Measurements from ENCODE around the gene TIE1. TPM values are rescaled to one million over a fixed set of nuclear protein-coding genes. Genes with fewer than 3 reads are reported as not detected.
A peak's percentile ranks its signal among the peaks of the same experiment; 100 is the strongest.

TIE1 gene
- total and polyA plus RNA-seq, 9 of the 15 experiments (the other 6 are each of a cell fraction or from before 2014, with no cell fraction given): 0.07 to 0.49 (median 0.14) TPM; not detected in 4

- TF ChIP-seq DPF2 (IDR thresholded peaks at IDR 0.05) (peak; percentile 91), SMARCA4 (IDR thresholded peaks at IDR 0.05) (peak; percentile 89), GATAD2A (IDR thresholded peaks at IDR 0.05) (0 out of 2 replicates have a peak, but pooled peaks have one; percentile 44), SLC30A9 (CRISPR knock-in tag; IDR thresholded peaks at IDR 0.05) (no peak), ZNF75A (CRISPR knock-in tag; IDR thresholded peaks at IDR 0.05) (no peak), SMAD4 (CRISPR knock-in tag; conservative IDR thresholded peaks at IDR 0.05) (no peak), ZBTB7A (IDR thresholded peaks at IDR 0.05; ENCODE audit: borderline replicate concordance, control insufficient read depth, low read depth, low read length) (peak; percentile 87), KDM1A (IDR thresholded peaks at IDR 0.05) (peak; percentile 62 to 63; a peak in 2 of 4 replicates), USF1 (CRISPR knock-in tag; IDR thresholded peaks at IDR 0.05) (peak; percentile 35; the same call in 1 of the 2 replicates), ZNF197 (CRISPR knock-in tag; IDR thresholded peaks at IDR 0.05; ENCODE audit: low read depth) (no peak), SRSF3 (IDR thresholded peaks at IDR 0.05; ENCODE audit: insufficient read depth, low read length) (no peak), STAT5A (IDR thresholded peaks at IDR 0.05; ENCODE audit: borderline replicate concordance, low read length) (peak; percentile 59), CHCHD3 (CRISPR knock-in tag; IDR thresholded peaks at IDR 0.05) (no peak)
- TF ChIP-seq, protein P1, sequence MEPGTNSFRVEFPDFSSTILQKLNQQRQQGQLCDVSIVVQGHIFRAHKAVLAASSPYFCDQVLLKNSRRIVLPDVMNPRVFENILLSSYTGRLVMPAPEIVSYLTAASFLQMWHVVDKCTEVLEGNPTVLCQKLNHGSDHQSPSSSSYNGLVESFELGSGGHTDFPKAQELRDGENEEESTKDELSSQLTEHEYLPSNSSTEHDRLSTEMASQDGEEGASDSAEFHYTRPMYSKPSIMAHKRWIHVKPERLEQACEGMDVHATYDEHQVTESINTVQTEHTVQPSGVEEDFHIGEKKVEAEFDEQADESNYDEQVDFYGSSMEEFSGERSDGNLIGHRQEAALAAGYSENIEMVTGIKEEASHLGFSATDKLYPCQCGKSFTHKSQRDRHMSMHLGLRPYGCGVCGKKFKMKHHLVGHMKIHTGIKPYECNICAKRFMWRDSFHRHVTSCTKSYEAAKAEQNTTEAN (CRISPR knock-in tag; IDR thresholded peaks at IDR 0.05): no peak
- TF ChIP-seq, protein P2, sequence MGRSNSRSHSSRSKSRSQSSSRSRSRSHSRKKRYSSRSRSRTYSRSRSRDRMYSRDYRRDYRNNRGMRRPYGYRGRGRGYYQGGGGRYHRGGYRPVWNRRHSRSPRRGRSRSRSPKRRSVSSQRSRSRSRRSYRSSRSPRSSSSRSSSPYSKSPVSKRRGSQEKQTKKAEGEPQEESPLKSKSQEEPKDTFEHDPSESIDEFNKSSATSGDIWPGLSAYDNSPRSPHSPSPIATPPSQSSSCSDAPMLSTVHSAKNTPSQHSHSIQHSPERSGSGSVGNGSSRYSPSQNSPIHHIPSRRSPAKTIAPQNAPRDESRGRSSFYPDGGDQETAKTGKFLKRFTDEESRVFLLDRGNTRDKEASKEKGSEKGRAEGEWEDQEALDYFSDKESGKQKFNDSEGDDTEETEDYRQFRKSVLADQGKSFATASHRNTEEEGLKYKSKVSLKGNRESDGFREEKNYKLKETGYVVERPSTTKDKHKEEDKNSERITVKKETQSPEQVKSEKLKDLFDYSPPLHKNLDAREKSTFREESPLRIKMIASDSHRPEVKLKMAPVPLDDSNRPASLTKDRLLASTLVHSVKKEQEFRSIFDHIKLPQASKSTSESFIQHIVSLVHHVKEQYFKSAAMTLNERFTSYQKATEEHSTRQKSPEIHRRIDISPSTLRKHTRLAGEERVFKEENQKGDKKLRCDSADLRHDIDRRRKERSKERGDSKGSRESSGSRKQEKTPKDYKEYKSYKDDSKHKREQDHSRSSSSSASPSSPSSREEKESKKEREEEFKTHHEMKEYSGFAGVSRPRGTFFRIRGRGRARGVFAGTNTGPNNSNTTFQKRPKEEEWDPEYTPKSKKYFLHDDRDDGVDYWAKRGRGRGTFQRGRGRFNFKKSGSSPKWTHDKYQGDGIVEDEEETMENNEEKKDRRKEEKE (IDR thresholded peaks at IDR 0.05; ENCODE audit: borderline replicate concordance in 1 of 2, control insufficient read depth in 1 of 2, low read depth in 2 of 2, low read length in 1 of 2): no peak
- TF ChIP-seq, protein P3, sequence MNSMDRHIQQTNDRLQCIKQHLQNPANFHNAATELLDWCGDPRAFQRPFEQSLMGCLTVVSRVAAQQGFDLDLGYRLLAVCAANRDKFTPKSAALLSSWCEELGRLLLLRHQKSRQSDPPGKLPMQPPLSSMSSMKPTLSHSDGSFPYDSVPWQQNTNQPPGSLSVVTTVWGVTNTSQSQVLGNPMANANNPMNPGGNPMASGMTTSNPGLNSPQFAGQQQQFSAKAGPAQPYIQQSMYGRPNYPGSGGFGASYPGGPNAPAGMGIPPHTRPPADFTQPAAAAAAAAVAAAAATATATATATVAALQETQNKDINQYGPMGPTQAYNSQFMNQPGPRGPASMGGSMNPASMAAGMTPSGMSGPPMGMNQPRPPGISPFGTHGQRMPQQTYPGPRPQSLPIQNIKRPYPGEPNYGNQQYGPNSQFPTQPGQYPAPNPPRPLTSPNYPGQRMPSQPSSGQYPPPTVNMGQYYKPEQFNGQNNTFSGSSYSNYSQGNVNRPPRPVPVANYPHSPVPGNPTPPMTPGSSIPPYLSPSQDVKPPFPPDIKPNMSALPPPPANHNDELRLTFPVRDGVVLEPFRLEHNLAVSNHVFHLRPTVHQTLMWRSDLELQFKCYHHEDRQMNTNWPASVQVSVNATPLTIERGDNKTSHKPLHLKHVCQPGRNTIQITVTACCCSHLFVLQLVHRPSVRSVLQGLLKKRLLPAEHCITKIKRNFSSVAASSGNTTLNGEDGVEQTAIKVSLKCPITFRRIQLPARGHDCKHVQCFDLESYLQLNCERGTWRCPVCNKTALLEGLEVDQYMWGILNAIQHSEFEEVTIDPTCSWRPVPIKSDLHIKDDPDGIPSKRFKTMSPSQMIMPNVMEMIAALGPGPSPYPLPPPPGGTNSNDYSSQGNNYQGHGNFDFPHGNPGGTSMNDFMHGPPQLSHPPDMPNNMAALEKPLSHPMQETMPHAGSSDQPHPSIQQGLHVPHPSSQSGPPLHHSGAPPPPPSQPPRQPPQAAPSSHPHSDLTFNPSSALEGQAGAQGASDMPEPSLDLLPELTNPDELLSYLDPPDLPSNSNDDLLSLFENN (IDR thresholded peaks at IDR 0.05; ENCODE audit: low read depth in 2 of 2, low read length in 2 of 2): no peak
- TF ChIP-seq, protein P4, sequence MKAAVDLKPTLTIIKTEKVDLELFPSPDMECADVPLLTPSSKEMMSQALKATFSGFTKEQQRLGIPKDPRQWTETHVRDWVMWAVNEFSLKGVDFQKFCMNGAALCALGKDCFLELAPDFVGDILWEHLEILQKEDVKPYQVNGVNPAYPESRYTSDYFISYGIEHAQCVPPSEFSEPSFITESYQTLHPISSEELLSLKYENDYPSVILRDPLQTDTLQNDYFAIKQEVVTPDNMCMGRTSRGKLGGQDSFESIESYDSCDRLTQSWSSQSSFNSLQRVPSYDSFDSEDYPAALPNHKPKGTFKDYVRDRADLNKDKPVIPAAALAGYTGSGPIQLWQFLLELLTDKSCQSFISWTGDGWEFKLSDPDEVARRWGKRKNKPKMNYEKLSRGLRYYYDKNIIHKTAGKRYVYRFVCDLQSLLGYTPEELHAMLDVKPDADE (conservative IDR thresholded peaks at IDR 0.05; ENCODE audit: control insufficient read depth, low read depth, low read length): no peak
- TF ChIP-seq, protein P5, sequence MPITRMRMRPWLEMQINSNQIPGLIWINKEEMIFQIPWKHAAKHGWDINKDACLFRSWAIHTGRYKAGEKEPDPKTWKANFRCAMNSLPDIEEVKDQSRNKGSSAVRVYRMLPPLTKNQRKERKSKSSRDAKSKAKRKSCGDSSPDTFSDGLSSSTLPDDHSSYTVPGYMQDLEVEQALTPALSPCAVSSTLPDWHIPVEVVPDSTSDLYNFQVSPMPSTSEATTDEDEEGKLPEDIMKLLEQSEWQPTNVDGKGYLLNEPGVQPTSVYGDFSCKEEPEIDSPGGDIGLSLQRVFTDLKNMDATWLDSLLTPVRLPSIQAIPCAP (CRISPR knock-in tag; IDR thresholded peaks at IDR 0.05; ENCODE audit: borderline replicate concordance): no peak
Observed at GRCh38 chr1:43345120-43345519, 44.3 kb downstream of the TIE1 start (continued).
